PFSK-1 (cell line): ENCODE data around the gene EIF4E1B.

Source experiments
- FOXP2 ChIP-seq: optimal IDR thresholded peaks from 2 replicates; pipeline ENCODE3; 2011; ENCODE audit warnings: borderline replicate concordance, control low read depth, inconsistent platforms; ENCODE audit not compliant: insufficient read depth; ENCODE audit errors: extremely low read length, extremely low read depth
- POLR2AphosphoS5 ChIP-seq: IDR thresholded peaks from 2 replicates; pipeline ENCODE4 v1.6.1; 2012; ENCODE audit warnings: low read depth, mild to moderate bottlenecking, control low read depth, low read length, moderate library complexity
- SIN3A ChIP-seq: IDR thresholded peaks from 2 replicates; pipeline ENCODE4 v1.6.1; 2012; ENCODE audit warnings: mild to moderate bottlenecking, low read length, moderate library complexity, borderline replicate concordance; ENCODE audit not compliant: insufficient read depth
- TAF1 ChIP-seq: IDR thresholded peaks from 2 replicates; pipeline ENCODE4 v1.6.1; 2012; ENCODE audit warnings: low read length, control low read depth, borderline replicate concordance; ENCODE audit not compliant: insufficient read depth
- TF ChIP-seq, protein P1 (sequence below), 2 experiments: IDR thresholded peaks; 2 replicates each; pipeline versions ENCODE4 v1.6.1 to v1.8.0; 2011 to 2012; ENCODE audit warnings: low read depth in 2 of 2, low read length in 2 of 2, control low read depth in 1 of 2, inconsistent platforms in 1 of 2, mild to moderate bottlenecking in 1 of 2, moderate library complexity in 1 of 2; ENCODE audit not compliant: insufficient read depth in 1 of 2

EIF4E1B gene

DNA sequence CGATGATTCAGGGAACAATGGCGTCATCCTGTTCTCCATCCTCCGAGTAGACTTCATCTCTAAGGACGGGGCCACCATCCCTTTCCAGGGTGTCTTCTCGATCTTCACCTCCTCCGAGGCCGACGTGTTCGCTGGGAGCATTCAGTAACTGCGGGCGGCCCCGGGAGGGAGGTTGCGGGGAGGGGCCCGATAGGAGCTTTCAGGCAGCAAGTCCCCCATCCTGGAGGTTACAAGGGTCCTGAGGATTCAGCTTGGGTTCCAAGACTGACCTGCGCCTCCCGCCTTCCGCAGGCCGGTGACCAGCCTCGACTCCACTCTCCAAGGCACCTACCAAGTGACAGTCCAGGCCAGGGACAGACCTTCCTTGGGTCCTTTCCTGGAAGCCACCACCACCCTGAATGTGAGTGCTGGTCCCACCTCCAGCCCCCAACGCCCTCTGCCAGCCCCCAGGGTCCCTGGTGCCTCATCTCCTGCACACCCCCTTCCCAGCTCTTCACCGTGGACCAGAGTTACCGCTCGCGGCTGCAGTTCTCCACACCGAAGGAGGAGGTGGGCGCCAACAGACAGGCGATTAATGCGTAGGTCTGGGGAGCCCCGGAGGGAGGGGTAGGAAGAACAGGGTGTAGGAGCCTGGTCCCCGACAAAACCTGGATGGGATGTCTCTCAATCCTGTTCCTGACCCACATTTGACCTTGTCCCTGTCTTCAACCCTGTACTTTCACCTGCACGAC, 41.3 kb upstream of the EIF4E1B start:
- no peak for TF ChIP-seq TAF1
- TF ChIP-seq, protein P1, sequence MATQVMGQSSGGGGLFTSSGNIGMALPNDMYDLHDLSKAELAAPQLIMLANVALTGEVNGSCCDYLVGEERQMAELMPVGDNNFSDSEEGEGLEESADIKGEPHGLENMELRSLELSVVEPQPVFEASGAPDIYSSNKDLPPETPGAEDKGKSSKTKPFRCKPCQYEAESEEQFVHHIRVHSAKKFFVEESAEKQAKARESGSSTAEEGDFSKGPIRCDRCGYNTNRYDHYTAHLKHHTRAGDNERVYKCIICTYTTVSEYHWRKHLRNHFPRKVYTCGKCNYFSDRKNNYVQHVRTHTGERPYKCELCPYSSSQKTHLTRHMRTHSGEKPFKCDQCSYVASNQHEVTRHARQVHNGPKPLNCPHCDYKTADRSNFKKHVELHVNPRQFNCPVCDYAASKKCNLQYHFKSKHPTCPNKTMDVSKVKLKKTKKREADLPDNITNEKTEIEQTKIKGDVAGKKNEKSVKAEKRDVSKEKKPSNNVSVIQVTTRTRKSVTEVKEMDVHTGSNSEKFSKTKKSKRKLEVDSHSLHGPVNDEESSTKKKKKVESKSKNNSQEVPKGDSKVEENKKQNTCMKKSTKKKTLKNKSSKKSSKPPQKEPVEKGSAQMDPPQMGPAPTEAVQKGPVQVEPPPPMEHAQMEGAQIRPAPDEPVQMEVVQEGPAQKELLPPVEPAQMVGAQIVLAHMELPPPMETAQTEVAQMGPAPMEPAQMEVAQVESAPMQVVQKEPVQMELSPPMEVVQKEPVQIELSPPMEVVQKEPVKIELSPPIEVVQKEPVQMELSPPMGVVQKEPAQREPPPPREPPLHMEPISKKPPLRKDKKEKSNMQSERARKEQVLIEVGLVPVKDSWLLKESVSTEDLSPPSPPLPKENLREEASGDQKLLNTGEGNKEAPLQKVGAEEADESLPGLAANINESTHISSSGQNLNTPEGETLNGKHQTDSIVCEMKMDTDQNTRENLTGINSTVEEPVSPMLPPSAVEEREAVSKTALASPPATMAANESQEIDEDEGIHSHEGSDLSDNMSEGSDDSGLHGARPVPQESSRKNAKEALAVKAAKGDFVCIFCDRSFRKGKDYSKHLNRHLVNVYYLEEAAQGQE (IDR thresholded peaks at IDR 0.05; ENCODE audit: insufficient read depth in 1 of 2, low read depth in 2 of 2, low read length in 2 of 2), result no peak
- TF ChIP-seq SIN3A, result no peak
- no peak for TF ChIP-seq FOXP2
- TF ChIP-seq POLR2AphosphoS5, result no peak

DNA sequence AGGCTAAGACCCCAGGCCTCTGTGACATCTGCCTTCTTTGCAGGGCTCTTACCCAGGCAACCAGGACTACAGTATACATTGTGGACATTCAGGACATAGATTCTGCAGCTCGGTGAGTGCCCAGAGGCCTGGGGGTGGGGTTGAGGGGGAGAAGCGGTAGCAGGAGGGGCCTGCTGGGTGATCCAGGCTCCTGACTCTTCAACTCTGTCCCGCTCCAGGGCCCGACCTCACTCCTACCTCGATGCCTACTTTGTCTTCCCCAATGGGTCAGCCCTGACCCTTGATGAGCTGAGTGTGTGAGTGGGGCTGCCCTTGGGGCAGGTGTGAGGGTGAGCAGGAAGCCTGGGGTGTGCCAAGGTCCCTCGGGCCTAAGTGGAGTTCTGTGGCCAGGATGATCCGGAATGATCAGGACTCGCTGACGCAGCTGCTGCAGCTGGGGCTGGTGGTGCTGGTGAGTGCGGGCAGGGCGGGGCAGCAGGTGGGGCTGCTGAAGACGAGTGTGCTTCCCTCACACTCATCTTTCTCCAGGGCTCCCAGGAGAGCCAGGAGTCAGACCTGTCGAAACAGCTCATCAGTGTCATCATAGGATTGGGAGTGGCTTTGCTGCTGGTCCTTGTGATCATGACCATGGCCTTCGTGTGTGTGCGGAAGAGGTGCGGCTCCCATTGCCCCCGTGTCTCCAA, 40.3 kb upstream of the EIF4E1B start:
- no peak for TF ChIP-seq FOXP2

DNA sequence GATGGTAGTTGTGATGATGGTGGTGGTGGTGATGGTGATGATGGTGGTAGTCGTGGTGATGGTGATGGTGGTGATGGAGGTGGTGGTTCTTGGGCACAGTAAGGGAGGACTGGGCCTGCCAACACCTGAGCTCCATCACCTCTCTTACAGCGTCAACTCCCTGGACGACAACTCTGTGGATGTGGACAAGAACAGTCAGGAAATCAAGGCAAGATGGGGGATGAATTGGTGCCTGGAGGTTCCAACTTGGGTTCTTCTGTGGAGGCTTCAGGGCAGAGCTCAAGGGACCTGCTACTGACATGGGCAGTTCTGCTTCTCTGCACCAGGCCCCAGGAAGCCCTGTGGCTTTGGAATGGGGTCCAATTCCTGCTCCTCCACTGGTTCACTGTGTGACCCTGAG, 37.9 kb upstream of the EIF4E1B start:
- no peak for TF ChIP-seq TAF1
- TF ChIP-seq, protein P1 (IDR thresholded peaks at IDR 0.05; ENCODE audit: insufficient read depth in 1 of 2, low read depth in 2 of 2, low read length in 2 of 2), result no peak
- TF ChIP-seq FOXP2, result no peak

DNA sequence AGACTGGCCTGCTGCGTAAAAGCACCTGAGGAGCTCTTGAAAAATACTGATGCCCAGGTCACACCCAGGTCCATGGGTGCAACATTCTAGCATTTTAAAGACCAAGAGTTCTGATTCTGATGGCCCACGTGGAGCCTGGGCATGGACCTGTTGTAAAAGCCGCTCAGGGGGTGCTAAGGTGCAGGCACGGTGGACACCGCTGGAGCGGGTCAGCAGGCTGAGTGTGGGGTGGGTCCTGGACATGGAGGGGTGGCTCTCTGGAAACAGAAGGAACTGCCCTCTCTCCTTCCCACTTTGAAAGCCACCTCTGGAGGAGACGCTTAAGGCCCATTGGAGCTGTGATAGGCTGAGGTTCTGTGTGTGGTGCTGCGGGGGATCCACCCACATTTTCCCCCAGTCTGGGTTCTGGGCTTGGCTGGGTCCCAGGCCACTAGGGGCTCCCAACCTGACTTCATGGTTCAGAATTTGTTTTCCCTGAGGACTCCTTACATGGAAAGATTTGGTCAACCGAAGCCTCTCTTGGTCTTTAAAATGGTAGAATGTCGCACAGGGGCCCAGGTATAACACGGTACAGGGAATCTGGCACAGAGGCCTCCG, 37.1 kb upstream of the EIF4E1B start:
- TF ChIP-seq FOXP2 (no peak), POLR2AphosphoS5 (no peak), SIN3A (no peak), TAF1 (no peak)
- TF ChIP-seq, protein P1 (IDR thresholded peaks at IDR 0.05; ENCODE audit: insufficient read depth in 1 of 2, low read depth in 2 of 2, low read length in 2 of 2), result no peak

DNA sequence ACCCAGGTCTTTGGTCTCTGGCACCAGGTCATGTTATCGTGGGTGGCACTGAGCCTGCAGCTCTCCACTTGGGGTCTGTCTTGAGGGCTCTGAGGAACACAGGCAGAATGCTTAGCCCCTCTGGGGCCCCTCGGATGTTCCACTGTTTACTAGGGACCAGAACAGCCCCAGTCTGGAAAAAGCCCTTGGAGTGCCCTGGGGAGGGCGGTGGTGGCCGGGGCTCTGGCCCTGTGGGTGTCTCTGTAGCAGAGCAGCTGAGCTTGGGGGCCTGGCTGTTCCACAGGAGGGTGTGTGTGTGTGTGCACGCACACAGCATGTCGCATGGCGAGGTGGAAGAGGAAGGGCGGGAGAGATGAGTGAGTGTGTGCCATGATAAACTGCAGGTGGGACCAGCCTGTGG, 35.9 kb upstream of the EIF4E1B start:
- TF ChIP-seq TAF1 (no peak), SIN3A (no peak), POLR2AphosphoS5 (no peak), FOXP2 (no peak)
- TF ChIP-seq, protein P1 (IDR thresholded peaks at IDR 0.05; ENCODE audit: insufficient read depth in 1 of 2, low read depth in 2 of 2, low read length in 2 of 2), result no peak
